Measurements from ENCODE around the gene CNTNAP5.

DNA sequence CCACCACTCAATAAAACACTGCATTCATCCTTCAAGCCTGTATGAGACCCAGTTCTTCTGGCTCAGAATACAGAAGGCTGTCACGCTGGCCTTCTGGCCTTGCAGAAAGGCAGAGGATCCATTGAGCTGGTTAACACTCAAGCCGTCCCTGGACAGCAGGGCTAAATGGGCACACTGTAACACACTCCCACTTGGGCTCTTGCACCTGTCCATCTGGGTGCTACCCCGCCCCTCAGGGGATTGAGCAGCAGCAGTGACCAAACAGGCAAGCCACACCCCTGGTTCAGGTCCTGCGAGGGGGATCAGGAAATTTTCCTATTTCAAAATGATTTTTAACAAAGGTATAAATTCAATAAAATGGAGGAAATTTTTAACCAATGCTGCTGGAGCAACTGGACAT, 936.0 kb downstream of the CNTNAP5 start:
- TF ChIP-seq JUND (IDR thresholded peaks at IDR 0.05) (no peak), SP1 (IDR thresholded peaks at IDR 0.05) (no peak), EGR1 (IDR thresholded peaks at IDR 0.05; ENCODE audit: low read depth in 2 of 2) (no peak), RAD21 (IDR thresholded peaks at IDR 0.05) (no peak), YY1 (IDR thresholded peaks at IDR 0.05) (no peak), RXRA (IDR thresholded peaks at IDR 0.05) (no peak), GABPA (IDR thresholded peaks at IDR 0.05 in 1 of 2, conservative IDR thresholded peaks at IDR 0.05 in 1 of 2) (no peak), TAF1 (conservative IDR thresholded peaks at IDR 0.05) (no peak)
- TF ChIP-seq, protein P1, sequence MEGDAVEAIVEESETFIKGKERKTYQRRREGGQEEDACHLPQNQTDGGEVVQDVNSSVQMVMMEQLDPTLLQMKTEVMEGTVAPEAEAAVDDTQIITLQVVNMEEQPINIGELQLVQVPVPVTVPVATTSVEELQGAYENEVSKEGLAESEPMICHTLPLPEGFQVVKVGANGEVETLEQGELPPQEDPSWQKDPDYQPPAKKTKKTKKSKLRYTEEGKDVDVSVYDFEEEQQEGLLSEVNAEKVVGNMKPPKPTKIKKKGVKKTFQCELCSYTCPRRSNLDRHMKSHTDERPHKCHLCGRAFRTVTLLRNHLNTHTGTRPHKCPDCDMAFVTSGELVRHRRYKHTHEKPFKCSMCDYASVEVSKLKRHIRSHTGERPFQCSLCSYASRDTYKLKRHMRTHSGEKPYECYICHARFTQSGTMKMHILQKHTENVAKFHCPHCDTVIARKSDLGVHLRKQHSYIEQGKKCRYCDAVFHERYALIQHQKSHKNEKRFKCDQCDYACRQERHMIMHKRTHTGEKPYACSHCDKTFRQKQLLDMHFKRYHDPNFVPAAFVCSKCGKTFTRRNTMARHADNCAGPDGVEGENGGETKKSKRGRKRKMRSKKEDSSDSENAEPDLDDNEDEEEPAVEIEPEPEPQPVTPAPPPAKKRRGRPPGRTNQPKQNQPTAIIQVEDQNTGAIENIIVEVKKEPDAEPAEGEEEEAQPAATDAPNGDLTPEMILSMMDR (IDR thresholded peaks at IDR 0.05; ENCODE audit: low read depth, low read length, missing input control) = no peak
- TF ChIP-seq, protein P2, sequence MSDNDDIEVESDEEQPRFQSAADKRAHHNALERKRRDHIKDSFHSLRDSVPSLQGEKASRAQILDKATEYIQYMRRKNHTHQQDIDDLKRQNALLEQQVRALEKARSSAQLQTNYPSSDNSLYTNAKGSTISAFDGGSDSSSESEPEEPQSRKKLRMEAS (IDR thresholded peaks at IDR 0.05) = no peak
- TF ChIP-seq, protein P3, sequence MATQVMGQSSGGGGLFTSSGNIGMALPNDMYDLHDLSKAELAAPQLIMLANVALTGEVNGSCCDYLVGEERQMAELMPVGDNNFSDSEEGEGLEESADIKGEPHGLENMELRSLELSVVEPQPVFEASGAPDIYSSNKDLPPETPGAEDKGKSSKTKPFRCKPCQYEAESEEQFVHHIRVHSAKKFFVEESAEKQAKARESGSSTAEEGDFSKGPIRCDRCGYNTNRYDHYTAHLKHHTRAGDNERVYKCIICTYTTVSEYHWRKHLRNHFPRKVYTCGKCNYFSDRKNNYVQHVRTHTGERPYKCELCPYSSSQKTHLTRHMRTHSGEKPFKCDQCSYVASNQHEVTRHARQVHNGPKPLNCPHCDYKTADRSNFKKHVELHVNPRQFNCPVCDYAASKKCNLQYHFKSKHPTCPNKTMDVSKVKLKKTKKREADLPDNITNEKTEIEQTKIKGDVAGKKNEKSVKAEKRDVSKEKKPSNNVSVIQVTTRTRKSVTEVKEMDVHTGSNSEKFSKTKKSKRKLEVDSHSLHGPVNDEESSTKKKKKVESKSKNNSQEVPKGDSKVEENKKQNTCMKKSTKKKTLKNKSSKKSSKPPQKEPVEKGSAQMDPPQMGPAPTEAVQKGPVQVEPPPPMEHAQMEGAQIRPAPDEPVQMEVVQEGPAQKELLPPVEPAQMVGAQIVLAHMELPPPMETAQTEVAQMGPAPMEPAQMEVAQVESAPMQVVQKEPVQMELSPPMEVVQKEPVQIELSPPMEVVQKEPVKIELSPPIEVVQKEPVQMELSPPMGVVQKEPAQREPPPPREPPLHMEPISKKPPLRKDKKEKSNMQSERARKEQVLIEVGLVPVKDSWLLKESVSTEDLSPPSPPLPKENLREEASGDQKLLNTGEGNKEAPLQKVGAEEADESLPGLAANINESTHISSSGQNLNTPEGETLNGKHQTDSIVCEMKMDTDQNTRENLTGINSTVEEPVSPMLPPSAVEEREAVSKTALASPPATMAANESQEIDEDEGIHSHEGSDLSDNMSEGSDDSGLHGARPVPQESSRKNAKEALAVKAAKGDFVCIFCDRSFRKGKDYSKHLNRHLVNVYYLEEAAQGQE (IDR thresholded peaks at IDR 0.05) = no peak
- TF ChIP-seq, protein P4, sequence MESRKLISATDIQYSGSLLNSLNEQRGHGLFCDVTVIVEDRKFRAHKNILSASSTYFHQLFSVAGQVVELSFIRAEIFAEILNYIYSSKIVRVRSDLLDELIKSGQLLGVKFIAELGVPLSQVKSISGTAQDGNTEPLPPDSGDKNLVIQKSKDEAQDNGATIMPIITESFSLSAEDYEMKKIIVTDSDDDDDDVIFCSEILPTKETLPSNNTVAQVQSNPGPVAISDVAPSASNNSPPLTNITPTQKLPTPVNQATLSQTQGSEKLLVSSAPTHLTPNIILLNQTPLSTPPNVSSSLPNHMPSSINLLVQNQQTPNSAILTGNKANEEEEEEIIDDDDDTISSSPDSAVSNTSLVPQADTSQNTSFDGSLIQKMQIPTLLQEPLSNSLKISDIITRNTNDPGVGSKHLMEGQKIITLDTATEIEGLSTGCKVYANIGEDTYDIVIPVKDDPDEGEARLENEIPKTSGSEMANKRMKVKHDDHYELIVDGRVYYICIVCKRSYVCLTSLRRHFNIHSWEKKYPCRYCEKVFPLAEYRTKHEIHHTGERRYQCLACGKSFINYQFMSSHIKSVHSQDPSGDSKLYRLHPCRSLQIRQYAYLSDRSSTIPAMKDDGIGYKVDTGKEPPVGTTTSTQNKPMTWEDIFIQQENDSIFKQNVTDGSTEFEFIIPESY (IDR thresholded peaks at IDR 0.05) = no peak
- TF ChIP-seq, protein P5, sequence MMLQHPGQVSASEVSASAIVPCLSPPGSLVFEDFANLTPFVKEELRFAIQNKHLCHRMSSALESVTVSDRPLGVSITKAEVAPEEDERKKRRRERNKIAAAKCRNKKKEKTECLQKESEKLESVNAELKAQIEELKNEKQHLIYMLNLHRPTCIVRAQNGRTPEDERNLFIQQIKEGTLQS (IDR thresholded peaks at IDR 0.05) = no peak
